ENCODE measurements around the gene AFTPH. TPM values are rescaled to one million over a fixed set of nuclear protein-coding genes. Genes with fewer than 3 reads are reported as not detected.

Gene AFTPH
- total RNA-seq, 1 donor from 2014 or later, result 32.2 TPM

DNA sequence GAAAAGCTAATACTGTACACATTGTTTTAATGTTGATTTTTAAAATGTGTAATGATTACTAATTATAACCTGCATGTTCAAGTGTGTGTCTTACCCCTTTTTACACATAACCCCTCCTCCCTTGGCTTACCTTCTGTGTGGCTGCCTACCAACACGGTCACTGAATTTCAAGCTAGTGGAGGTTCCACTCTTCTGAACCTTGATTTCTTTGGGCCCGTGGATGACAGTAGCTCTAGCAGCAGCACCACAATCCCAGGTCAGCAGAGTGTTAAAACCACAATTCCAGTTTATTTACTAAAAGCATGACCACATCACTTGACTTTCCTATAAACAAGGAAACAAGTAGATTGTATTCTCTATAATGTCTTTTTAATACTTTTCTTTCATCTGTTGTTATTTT is 56.9 kb downstream of the AFTPH start:
- H3F3A ChIP-seq (ENCODE audit: low read depth), result peaks cover 17% of the 10 kb centered on the region
- Mint-ChIP-seq H3K9me3 (no peaks in the 10 kb centered on the region), H3K36me3 (peaks cover 10% of the 10 kb centered on the region), H3K4me3 (no peak overlapping the region), H3K27ac (no peak overlapping the region), H3K27me3 (ENCODE audit: insufficient read depth, low read depth) (no peaks in the 10 kb centered on the region), H3K4me1 (no peaks in the 10 kb centered on the region)
- no peak for DNase-seq (ENCODE audit: low spot score)
- H4K20me1 ChIP-seq (ENCODE audit: low read depth), result no peaks in the 10 kb centered on the region
- H3K79me2 ChIP-seq (ENCODE audit: low read depth), result no peaks in the 10 kb centered on the region
- no peak overlapping the region for H3K27ac ChIP-seq
- no peaks in the 10 kb centered on the region for H3K27me3 ChIP-seq
- peaks cover 19% of the 10 kb centered on the region for H3K36me3 ChIP-seq
- no peak overlapping the region for H3K4me2 ChIP-seq
- TF ChIP-seq, protein P1, sequence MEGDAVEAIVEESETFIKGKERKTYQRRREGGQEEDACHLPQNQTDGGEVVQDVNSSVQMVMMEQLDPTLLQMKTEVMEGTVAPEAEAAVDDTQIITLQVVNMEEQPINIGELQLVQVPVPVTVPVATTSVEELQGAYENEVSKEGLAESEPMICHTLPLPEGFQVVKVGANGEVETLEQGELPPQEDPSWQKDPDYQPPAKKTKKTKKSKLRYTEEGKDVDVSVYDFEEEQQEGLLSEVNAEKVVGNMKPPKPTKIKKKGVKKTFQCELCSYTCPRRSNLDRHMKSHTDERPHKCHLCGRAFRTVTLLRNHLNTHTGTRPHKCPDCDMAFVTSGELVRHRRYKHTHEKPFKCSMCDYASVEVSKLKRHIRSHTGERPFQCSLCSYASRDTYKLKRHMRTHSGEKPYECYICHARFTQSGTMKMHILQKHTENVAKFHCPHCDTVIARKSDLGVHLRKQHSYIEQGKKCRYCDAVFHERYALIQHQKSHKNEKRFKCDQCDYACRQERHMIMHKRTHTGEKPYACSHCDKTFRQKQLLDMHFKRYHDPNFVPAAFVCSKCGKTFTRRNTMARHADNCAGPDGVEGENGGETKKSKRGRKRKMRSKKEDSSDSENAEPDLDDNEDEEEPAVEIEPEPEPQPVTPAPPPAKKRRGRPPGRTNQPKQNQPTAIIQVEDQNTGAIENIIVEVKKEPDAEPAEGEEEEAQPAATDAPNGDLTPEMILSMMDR (IDR thresholded peaks at IDR 0.05), result no peak
- TF ChIP-seq EZH2 (IDR thresholded peaks at IDR 0.05), result no peak
- TF ChIP-seq EZH2phosphoT487 (IDR thresholded peaks at IDR 0.05), result no peak
- no peak overlapping the region for H3K4me3 ChIP-seq
- H3K9me3 ChIP-seq (ENCODE audit: low read depth), result no peaks in the 10 kb centered on the region
- H3K4me1 ChIP-seq, result no peaks in the 10 kb centered on the region
- no peak overlapping the region for H2AFZ ChIP-seq (replicated peaks)
- H3K9ac ChIP-seq, result no peak overlapping the region

DNA sequence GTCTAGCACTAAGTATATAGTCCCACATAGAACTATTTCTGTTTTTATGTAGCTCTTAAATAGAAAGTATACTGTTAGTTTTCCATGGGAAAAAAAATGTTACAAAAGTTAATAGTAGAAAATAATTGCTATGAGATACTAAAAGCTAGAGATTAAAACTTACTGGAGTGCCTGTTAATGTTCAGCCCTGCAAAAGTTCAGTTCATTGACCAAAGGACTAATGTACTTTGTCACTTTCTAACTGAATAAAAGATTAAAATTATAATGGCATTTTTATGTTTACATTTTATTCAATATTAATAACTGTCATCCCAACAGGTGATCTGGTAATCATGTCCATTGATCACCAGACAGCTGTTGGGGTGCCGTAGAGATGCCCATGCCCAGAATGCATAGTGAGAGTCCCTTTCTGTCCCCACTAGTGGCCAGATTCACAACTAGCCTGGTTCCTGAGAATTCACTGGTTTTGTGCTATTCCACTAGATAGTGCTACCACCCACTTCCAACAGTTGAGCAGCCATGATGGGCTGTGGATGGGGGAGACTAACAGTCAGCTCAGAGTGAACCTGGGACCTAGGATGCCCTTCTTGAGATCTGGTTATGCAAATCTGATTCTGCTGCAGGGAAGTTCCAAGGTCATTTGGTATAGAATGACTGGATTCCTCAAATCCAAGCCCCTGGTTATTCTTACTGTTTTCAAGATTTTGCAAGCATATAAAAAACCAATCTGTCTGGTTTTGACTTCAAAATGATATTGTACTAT is 57.8 kb downstream of the AFTPH start:
- Histone ChIP-seq H3K79me2 (ENCODE audit: low read depth) (no peaks in the 10 kb centered on the region), H3K9me3 (ENCODE audit: low read depth) (no peaks in the 10 kb centered on the region), H3K27me3 (no peaks in the 10 kb centered on the region), H3F3A (ENCODE audit: low read depth) (peaks cover 23% of the 10 kb centered on the region), H2AFZ (replicated peaks) (no peak overlapping the region), H3K9ac (no peak overlapping the region), H3K4me1 (no peaks in the 10 kb centered on the region), H3K36me3 (peaks cover 19% of the 10 kb centered on the region), H3K27ac (no peak overlapping the region), H3K4me2 (no peak overlapping the region), H3K4me3 (no peak overlapping the region), H4K20me1 (ENCODE audit: low read depth) (no peaks in the 10 kb centered on the region)
- Mint-ChIP-seq H3K4me1 (no peaks in the 10 kb centered on the region), H3K27me3 (ENCODE audit: insufficient read depth, low read depth) (no peaks in the 10 kb centered on the region), H3K36me3 (peaks cover 6% of the 10 kb centered on the region), H3K4me3 (no peak overlapping the region), H3K9me3 (no peaks in the 10 kb centered on the region), H3K27ac (no peak overlapping the region)
- TF ChIP-seq, protein P1 (IDR thresholded peaks at IDR 0.05), result no peak
- TF ChIP-seq EZH2phosphoT487 (IDR thresholded peaks at IDR 0.05) (no peak), EZH2 (IDR thresholded peaks at IDR 0.05) (no peak)
- DNase-seq (ENCODE audit: low spot score), result no peak

DNA sequence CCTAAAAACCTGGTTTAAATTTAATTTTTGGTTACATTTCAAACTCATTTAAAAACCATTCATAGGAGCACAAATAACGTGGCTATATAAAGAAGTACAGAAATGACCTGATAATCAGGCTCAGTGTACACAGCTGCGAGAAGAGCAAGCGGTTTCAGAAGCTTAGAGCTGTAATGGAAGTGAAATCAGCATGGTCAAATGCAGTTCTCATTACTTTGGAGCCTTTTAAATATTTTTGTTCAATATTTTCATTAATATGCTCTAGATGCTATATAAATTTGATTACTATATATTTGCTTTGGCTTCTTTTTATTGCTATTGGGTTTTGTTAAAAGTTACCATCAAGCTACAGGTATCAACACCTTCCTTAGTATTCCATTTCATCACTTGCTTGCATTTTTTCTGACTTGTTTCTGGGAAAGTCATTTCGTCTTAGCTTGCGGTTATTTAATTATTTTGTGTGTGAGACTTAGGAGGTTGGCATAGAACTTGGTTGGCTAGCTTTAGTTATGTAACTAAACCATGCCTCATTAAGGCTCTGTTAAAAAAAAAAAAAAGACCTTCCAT is 58.7 kb downstream of the AFTPH start:
- TF ChIP-seq EZH2phosphoT487 (IDR thresholded peaks at IDR 0.05) (no peak), EZH2 (IDR thresholded peaks at IDR 0.05) (no peak)
- TF ChIP-seq, protein P1 (IDR thresholded peaks at IDR 0.05), result no peak
- Mint-ChIP-seq H3K9me3 (no peaks in the 10 kb centered on the region), H3K4me3 (no peak overlapping the region), H3K27me3 (ENCODE audit: insufficient read depth, low read depth) (peaks cover under 1% of the 10 kb centered on the region), H3K36me3 (peaks cover 2% of the 10 kb centered on the region), H3K4me1 (no peaks in the 10 kb centered on the region), H3K27ac (no peak overlapping the region)
- no peaks in the 10 kb centered on the region for H3K79me2 ChIP-seq (ENCODE audit: low read depth)
- peaks cover 13% of the 10 kb centered on the region for H3K36me3 ChIP-seq
- H3K4me2 ChIP-seq, result no peak overlapping the region
- no peak overlapping the region for H3K9ac ChIP-seq
- H3F3A ChIP-seq (ENCODE audit: low read depth), result peaks cover 23% of the 10 kb centered on the region
- no peak overlapping the region for H3K4me3 ChIP-seq
- H3K27ac ChIP-seq, result no peak overlapping the region
- no peaks in the 10 kb centered on the region for H3K27me3 ChIP-seq
- no peaks in the 10 kb centered on the region for H3K9me3 ChIP-seq (ENCODE audit: low read depth)
- no peaks in the 10 kb centered on the region for H4K20me1 ChIP-seq (ENCODE audit: low read depth)
- DNase-seq (ENCODE audit: low spot score), result no peak
- no peak overlapping the region for H2AFZ ChIP-seq (replicated peaks)
- no peaks in the 10 kb centered on the region for H3K4me1 ChIP-seq
